Hematopoietic multipotent progenitor cell treated with erythropoietin and hydrocortisone succinate and interleukin-3 and kit ligand, for 15 days (in vitro differentiated cells): ENCODE results near the gene SLC37A2.
"Not testable (repeated sequence)": the region's sequence is repeated elsewhere in the genome, so short reads cannot be mapped to it uniquely, and the experiment has no call there.

ENCODE experiments used
- DNase-seq: peaks from one replicate; pipeline ENCODE4 v3.0.0-alpha.2; 2015; ENCODE audit warnings: low spot score

SLC37A2 gene

DNA sequence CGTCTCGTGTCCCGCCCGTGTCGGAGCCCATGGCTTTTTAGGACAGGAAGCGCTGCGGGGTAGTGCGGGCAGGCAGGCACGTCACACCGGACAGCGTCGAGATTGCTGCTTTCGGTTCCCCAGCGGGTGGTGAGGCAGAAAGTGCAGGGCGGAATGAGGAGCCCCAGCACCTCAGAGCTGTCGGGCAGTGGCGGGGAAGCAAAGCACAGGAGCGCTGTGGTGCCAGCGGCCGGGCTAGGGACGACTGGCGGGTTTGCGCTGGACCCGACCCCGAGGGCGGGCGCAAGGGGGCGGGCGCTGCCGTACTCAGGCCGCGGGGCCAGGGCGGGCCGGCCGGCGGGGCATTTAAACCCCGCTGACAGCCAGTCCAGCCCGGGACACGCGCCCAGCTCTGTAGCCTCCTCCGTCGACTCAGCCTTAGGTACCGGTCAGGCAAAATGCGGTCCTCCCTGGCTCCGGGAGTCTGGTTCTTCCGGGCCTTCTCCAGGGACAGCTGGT lies at the start of gene SLC37A2:
Gene SLC37A2, plus strand, starts transcription at position 375 of the 498 bp plus-strand sequence. Its CDS starts 63 bp downstream, at position 438.
- no peak for DNase-seq

DNA sequence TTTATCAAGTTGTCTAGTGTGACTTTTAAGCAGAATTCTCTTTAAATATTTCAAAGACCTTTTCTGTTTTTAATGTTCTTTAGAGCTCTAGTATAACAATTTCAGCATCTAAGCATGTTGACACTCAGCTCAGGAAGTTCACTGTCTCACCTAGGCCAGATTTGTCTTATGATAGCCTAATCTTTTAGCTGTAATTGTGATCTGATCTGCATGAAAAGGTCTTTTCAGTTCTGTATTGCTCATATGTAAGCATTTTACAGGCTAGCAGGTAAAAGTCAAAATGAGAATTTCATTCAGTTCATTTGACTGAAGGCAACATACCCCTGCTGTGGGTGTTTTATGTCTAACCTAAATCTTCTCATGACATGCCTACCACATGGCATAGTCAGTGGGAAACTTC lies 46.7 kb upstream of the SLC37A2 start:
- DNase-seq = no peak

DNA sequence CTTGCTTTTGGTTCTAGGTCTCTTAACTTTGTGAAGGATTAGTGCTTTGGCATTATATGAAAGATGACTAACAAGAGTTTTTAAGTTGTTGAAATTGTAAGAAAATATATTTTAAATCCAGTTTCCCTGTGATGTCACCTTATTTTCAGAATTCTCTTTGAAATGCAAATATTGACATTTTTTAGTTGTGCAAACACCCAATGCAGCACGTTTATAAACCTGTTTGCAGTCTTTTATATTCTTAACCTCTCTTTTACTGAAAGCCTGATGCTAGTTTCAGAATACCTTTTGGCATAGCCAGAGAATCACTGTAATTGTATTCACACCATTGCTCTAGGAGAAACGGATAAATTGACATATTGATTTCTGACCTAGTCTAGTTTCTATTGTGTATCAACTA lies 42.8 kb upstream of the SLC37A2 start:
- DNase-seq = no peak

DNA sequence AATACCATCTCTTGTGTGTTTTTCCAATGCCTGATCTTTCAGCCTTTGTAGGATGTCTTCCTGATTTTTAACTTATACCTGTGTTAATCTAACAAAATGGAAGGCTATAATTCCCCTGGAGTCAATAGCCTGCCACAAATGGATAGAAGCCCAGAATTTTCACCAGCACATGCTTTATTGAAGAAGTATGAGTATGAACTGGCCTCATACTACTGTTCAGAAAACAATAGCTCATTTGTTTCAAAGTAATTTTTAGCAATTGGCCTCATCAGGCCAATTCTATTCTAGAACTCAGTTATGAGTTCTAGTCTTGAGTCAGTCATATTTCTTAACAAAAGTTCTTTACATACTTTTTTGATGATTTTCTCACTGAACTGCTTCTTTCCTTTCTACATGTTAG lies 40.6 kb upstream of the SLC37A2 start:
- no peak for DNase-seq

DNA sequence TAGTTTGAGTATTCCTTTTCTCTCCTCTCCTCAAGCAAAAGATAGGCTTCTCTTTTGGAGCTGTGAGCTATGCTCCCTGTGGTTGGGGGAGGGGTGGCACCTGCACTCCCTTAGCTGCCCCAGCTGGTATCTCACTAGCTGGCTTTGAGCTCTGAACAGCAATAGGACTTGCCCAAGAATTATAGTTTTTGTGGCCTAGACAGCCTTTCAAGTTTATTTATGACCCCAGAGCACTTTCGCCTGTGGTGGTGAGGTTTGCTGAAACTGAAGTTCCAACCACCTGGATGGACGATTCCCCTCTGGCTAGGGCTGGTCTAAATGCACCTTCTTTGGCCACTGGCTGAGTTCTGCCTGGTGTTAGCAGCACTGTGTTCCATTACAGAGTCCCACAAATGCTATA lies 37.1 kb upstream of the SLC37A2 start:
- no peak for DNase-seq

DNA sequence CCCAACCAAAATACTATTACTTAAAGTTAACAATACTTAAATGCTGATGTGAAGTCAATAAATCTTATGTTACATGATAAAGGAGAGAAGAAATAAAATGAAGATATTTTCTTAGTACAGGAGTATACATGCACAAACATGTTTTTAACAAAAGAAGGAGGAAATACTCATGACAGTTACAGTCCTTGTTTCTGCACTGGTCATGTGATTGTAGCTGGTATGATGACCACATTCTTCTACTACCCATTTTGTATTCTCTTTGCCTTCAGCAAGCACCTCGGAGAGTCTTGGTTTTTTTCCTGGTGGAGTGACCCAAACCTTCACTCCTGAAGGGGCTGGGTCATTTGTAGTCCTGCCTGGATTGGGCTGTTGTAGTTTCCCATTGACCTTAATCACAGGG lies 33.7 kb upstream of the SLC37A2 start:
- not testable (repeated sequence) for DNase-seq

DNA sequence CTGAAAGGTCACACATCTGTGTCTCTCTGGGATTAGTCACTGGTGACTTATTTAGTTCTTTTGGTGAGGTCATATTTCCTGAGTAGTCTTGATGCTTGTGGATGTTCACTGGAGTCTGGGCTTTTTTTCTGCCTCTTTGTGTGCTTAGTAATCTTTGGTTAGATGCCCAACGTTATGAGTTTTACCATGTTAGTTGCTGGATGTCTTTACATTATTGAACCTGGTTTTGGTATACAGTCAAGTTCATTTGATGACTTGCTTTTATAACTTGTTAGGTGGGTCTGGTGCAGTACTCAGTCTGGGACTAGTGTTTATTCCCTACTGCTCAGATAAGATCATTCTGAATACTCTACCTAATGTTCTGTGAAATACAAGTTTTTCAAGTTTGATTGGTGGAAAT lies 26.2 kb upstream of the SLC37A2 start:
- no peak for DNase-seq

DNA sequence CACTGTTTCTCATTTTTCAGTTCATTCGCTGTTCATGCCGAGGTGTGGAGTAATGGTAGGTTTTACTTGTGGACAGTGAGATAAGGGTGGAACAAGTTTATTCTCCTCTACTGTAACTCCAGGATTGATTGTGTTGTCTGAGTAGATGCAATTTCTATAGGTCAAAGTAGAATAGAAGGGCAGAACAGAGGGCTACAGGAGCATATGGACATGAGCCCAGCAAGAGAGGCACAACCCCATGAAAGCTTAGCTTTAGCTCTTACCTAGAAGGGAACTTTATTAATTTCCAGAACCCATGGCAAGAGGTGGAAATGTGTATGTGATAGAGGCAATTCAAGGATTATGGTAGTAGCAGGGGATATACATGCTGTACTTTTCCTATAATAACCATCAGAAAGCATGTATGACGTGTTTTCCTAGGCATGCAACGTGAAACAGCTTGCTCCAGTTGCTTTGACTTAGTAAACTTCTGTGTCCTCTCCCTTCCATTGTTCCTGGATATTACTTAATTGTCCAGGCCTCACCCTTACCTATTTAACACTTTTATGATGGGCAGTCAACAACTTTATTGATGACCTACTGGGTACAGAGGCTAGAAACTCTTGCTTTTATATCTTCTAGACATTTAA lies 13.8 kb upstream of the SLC37A2 start:
- no peak for DNase-seq

DNA sequence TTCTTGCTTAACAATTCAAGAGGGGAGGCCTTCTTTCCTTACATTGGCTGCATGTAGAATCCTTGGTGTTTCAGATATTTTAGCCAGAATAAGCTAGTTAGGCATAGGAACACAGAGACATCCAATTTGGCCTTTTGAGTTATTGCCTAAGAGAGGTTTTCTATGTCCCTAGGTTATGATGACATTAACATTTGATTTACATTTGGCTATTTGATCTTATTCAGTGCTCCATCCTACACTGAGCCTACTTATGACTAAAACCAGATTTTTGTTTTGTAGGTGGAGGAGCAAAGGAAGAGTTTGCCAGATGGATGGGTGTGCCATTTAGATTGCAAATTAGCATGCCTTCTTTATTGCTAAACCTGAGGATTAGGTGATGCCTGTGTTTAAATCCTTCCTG lies 11.1 kb upstream of the SLC37A2 start:
- no peak for DNase-seq

DNA sequence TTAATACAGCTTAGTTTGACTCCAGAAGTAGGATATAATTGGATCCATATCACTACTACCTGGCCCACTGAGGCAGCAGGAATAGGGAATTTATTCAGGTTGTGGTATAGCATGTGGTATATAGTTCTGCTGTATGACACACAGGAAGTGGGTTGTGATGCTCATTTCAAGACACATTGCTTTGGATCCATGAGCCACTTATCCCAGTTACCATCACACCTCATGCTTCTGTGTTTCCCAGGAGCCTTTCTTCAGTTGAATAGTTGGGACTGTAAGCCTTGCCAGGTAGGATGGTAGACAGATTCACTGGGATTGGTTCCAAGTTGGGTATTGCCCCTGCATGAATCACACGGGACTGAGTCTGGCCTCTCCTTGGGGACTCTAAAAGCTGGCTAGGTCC lies 9.9 kb upstream of the SLC37A2 start:
- no peak for DNase-seq

DNA sequence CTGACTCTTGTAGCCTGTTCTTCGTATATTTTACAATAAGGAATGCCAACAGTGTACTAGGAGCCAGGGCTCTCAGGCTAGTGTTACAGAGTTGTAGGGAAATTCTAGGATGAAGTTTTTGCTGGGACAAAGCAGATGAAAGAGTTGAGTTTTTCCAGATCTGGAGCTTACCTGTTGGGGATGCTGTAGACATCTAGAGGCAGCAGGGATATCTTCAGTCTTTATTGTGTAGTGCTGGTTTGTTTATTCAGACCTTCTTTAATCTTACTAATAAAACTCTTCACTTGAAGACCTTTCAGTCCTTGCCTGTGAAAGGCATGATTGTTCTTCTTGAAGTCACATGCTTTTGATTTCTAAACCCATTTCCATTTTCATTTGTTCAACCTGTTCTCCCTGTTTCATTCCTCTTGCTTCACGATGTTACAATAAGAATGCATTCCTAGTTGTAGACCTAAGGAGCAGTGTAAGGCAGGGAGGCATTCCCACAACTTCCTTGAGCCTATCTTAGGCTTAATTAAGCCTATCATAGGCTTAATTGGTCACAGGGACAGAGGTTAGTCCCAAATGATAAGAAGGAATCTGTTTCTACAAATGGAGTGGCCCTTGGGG lies 7.9 kb upstream of the SLC37A2 start:
- DNase-seq = no peak

DNA sequence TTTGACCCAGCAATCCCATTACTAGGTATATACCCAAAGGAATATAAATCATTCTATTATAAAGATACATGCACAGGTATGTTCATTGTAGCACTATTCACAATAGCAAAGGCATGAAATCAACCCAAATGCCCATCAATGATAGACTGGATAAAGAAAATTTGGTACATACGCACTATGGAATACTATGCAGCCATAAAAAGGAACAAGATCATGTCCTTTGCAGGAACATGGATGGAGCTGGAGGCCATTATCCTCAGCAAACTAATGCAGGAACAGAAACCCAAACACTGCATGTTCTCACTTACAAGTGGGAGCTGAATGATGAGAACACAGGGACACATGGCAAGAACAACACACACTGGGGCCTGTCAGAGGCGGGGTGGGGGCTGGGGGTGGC lies 7.0 kb upstream of the SLC37A2 start:
- not testable (repeated sequence) for DNase-seq

DNA sequence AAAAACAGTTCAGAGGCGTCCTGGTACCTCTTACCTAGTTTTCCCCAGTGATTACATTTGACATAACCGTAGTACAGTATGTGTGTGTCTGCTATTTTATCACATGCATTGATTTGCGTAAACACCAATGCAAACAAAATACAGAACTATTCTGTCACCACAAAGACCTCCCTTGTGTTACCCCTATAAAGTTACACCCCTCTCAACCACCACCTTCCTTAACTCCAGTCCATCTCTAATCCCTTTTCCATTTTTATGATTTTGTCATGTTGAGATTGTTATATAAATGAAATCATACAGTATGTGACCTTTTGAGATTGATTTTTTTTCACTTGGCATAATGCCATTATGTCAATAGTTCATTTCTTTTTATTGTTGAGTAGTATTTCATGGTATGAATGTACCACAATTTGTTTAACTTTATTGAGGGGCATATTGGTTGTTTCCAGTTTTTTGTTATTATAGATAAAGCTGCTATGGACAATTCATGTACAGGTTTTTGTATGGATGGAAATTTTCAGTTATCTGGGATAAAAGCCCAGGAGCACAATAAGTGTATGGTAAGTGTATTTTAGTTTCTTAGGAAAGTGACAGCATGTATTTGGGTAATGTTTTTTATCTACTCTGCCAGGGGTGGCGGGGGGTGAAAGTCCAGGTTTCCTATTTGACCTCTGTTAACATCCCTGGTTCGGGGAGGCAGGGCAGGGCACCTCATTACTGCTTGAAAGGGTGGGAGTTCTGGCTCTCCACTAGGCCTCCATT lies 6.0 kb upstream of the SLC37A2 start:
- DNase-seq = no peak

DNA sequence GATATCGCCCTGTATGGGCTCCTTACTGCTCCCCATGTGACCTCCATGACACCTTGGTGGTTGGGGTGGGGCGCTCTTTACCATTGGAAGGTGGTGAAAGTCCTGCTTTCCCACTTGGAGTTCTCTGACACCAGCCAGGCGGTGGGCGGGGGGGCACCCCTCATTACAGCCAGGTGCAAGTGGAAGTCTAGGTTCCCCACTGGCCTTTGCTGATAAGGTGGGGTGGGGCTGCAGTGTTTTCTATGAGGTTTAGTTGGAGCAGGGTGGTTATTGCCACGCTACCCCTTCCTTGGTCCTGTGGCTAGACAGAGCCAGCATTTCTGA lies 5.5 kb upstream of the SLC37A2 start:
- DNase-seq = no peak

DNA sequence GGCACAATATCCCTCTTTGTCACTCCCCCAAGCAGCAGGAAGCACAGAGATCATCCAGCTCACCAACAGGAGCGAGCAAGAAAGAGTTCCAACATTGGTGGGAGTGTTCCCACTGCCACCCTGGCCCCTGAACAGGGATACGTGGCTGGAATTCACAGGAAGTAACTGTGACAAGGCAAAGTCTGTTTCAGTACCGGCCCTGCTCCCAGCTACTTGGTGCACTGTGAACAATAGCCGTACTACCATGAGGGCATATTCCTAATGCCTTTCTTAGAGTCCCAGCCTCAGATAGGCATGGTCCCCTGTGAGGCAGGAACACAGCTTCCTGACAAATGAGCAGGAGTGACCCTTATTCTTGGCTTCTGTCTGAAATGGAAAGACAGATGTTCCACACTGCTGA lies 1.8 kb upstream of the SLC37A2 start:
- DNase-seq = no peak

DNA sequence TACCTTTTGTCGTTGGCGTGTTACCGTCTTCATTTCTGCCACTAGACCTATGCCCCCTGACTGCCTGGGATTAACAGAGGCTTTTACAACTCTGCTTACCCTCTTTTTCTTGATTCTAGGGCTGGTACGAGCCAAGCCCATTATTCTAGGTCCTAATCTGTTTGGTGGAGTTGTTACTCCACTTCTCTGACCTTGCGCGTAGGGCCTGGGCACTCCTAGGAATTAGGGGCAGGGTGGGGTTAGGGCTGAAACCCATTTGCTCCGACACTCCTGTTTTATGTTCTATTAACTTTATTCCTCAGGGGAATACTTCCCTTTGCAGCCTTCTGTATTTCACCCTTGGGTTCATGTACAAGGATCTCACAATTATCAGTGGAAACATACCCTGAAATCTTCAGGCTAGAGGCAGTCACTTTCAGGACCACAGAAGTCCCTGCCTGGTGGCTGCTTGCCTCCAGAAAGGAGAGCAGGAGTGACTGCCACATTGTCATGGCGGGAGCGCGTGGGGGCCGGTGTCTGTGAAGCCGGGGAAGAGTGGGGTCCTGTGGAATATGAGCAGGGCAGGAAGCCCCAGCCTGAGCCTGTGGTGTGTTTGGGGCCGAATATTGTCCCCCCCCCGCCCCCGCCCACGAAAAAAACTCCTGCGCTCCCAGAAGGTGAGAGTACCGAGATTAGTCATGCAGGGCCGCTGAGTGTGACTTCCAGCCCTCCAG lies 731 bp upstream of the SLC37A2 start:
- no peak for DNase-seq

DNA sequence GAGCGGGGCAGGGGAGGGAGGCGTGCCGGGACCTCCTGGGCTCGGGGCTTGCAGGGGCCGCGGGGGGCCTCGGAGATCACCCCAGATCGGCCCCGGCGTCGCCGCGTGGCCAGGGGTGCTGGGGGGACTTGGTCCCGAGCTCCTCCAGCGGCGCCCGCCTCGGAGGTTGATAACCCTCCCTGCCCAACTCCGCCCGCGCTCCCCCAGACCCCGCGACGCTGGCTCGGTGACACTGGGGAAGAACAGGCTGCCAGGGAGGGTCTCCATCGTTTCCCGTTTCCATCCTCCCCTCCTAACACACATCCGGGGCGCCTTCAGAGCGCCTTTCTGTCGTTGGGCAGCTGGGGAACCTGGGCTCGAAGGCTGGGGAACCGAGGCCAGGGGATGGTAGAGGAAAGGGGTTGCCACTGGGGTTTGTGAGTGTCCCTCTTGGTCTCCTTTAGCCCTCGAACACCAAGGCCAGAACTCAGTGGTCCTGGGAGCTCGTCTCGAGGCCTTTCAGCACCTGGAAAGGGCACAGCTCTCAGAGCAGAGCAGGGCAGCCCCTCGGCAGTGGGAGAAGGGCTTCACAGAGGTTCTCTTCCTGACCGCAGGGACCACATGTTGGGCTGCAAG lies 431 bp downstream of the SLC37A2 start:
- DNase-seq = no peak

DNA sequence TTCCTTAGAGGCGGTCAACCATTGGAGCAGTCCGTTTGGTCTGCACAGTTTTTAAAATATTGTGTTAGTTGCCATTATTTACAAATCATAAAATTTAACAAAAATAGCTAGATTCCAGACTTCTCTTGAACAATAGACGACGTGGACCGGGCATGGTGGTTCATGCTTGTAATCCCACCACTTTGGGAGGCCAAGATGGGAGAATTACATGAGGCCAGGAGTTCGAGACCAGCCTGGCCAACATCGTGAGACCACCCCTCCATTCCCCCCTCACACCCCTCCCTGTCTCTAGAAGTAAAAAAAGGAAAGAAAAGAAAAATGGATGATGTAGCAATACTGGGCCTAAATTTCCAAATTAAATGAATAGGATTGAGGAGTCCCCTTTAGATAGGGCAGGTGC lies 965 bp downstream of the SLC37A2 start:
- DNase-seq = no peak

DNA sequence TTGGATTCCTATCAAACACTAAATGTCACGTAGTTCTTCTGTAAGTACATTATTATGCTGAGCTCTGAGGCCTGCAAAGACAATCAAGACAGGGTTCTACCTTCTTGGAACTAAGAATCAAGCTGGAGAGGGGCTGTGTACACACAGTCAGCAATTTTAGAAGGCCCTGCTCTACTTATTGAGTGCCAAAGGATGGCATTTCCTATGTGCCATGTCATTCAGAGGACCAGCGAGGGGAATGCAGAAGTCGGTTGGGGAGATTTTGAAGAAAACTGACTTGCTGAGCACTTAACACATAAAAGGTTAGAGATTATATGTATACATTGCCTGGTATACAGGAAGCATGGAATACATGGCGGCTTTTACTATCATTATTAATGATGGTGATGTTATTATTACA lies 5.3 kb downstream of the SLC37A2 start:
- no peak for DNase-seq

DNA sequence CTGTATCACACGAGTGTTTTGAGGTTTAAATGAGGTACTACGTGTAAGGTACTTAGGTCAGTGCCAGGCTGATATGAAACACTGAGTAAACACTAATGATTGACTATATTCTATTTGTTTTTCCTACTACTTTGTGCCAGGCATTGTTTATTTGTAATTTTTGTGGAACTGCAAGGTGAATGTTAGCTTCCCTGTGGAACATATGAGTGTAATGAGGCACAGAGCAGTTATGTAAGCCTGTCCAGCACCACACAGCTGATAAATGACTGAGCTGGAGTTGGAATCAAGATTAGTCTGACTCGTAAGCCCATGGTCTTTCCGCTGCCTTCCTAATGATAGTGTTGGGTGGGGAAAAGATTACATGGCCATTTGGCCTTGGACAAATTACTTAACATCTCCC lies 5.9 kb downstream of the SLC37A2 start:
- no peak for DNase-seq

DNA sequence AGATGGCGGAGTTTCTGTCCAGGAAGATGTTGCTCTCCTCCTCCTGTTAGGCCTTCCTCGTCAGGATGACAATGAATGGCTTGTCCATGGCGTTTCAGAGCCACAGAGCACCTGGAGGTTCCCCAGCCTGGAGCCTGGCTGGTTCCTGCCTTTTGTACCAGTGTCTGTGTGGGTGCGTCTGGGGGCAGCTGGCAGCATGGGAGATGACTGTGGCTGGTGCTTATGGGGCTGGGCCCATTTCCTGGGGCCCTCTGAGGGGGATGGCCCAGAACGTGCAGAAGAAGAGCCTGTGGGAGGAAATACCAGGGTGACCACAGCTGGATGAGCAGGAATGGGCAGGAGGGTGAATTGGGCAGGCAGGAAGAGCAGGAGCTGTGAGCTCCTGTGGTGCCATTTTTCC lies 6.7 kb downstream of the SLC37A2 start:
- no peak for DNase-seq

DNA sequence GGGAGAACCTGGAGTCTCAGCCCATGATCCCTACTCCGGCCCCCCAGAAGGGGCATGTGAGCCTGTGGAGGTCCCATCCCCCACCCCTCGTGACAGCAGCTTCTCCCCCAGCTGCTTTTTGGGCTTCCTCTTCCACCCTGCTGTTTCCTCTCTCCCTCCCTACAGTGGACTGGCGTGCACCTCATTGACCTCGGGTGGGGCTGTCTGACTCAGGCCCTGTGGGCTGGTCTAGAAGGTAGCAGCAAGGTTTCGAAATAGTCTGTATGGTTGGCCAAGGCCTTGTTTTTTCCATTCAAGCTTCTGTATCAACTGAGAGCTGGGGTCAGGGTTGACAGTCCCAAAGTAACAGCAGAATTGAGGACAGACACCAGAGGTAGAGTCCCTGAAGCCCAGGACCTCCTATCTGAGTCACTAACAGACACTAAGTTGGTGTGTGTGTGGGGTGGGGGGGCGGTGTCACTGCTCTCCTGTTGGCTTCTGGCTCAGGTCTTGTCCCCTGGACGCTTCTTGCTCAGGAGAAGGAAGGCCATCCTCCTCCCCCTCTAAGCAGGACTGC lies 7.7 kb downstream of the SLC37A2 start:
- no peak for DNase-seq
